ENCODE data around the gene MAP3K13. TPM values are rescaled to one million over a fixed set of nuclear protein-coding genes. Genes with fewer than 3 reads are reported as not detected.
"Not testable (repeated sequence)": the region's sequence is repeated elsewhere in the genome, so short reads cannot be mapped to it uniquely, and the experiment has no call there.

The MAP3K13 gene
- total RNA-seq, 1 experiment from 2014 or later = 10.6 TPM

- Histone ChIP-seq H3K23ac (ENCODE audit: insufficient read length, low read depth, low read length) (no peak overlapping the region), H4K20me1 (ENCODE audit: control insufficient read depth, insufficient read depth, insufficient read length) (no peaks in the 10 kb centered on the region), H3K9ac (ENCODE audit: extremely low read depth, insufficient read length, low read length) (no peak overlapping the region), H2BK20ac (ENCODE audit: low read depth, low read length, poor library complexity, severe bottlenecking) (no peak overlapping the region), H3K4me2 (ENCODE audit: insufficient read depth, insufficient read length, low read length) (no peak overlapping the region), H3K4me1 (ENCODE audit: insufficient read depth, low read length) (no peaks in the 10 kb centered on the region; the same call in 1 of the 2 replicates), H3K4ac (ENCODE audit: low read depth, low read length) (no peak overlapping the region), H3K79me2 (ENCODE audit: insufficient read depth, low read length) (no peaks in the 10 kb centered on the region), H3K56ac (ENCODE audit: insufficient read length, low read depth, low read length) (no peak overlapping the region), H2AFZ (ENCODE audit: low read length) (no peak overlapping the region), H3K9me3 (ENCODE audit: control insufficient read depth, low read depth, low read length) (no peaks in the 10 kb centered on the region), H4K5ac (ENCODE audit: insufficient read length, low read depth, low read length) (no peak overlapping the region), H2BK15ac (ENCODE audit: low read depth, low read length) (no peak overlapping the region), H3K23me2 (ENCODE audit: insufficient read length, low read depth, low read length, poor library complexity, severe bottlenecking) (no peaks in the 10 kb centered on the region), H3T11ph (ENCODE audit: low read length) (no peak overlapping the region), H3K18ac (ENCODE audit: insufficient read length, low read depth, low read length) (no peak overlapping the region), H2BK120ac (ENCODE audit: low read depth, low read length, poor library complexity, severe bottlenecking) (no peak overlapping the region), H2AK5ac (ENCODE audit: insufficient read length, low read length) (no peak overlapping the region), H4K8ac (replicated peaks; ENCODE audit: insufficient read length, low read depth, low read length) (no peak overlapping the region), H3K79me1 (ENCODE audit: insufficient read depth, low read depth, low read length, poor library complexity, severe bottlenecking) (no peaks in the 10 kb centered on the region), H3K27ac (ENCODE audit: insufficient read length, low read depth, low read length) (no peak overlapping the region), H2BK12ac (ENCODE audit: insufficient read length, low read depth, low read length) (no peak overlapping the region), H4K91ac (ENCODE audit: insufficient read length, low read depth, low read length) (no peak overlapping the region), H3K14ac (ENCODE audit: insufficient read depth, low read length) (no peak overlapping the region), H3K27me3 (ENCODE audit: insufficient read depth, low read length) (no peaks in the 10 kb centered on the region), H2BK5ac (ENCODE audit: insufficient read length, low read length) (no peak overlapping the region)
- no peak overlapping the region for H3K4me3 Mint-ChIP-seq
- H3K27me3 Mint-ChIP-seq (ENCODE audit: low read depth) = no peaks in the 10 kb centered on the region
- no peak for DNase-seq
- no peak overlapping the region for H3K27ac Mint-ChIP-seq
- peaks cover 5% of the 10 kb centered on the region in 2 experiments for H3K4me1 Mint-ChIP-seq
- H3K36me3 Mint-ChIP-seq (ENCODE audit: insufficient read depth in 1 of 3, low read depth in 3 of 3) = no peaks in the 10 kb centered on the region
- no CpG with 5 or more reads among the region's 9 CpGs for WGBS (ENCODE audit: extremely low coverage, insufficient read length, low lambda C conversion rate)
- H3K9me3 Mint-ChIP-seq = no peaks in the 10 kb centered on the region
- TF ChIP-seq CTCF (conservative IDR thresholded peaks at IDR 0.05) = no peak
These were observed 102.5 kb downstream of the MAP3K13 start for GRCh38 chr3:185465471-185465870.

- H3K9me3 Mint-ChIP-seq = not testable (repeated sequence)
These were observed 103.2 kb downstream of the MAP3K13 start for GRCh38 chr3:185466123-185466522.

More at GRCh38 chr3:185466123-185466522, 103.2 kb downstream of the MAP3K13 start:
- WGBS (ENCODE audit: extremely low coverage, insufficient read length, low lambda C conversion rate) = no CpG with 5 or more reads among the region's 5 CpGs
- not testable (repeated sequence) for H3K36me3 Mint-ChIP-seq (ENCODE audit: insufficient read depth in 1 of 3, low read depth in 3 of 3); H3K27ac ChIP-seq (ENCODE audit: insufficient read length, low read depth, low read length); H3K4ac ChIP-seq (ENCODE audit: low read depth, low read length); H3T11ph ChIP-seq (ENCODE audit: low read length); DNase-seq; H3K14ac ChIP-seq (ENCODE audit: insufficient read depth, low read length); H2AK5ac ChIP-seq (ENCODE audit: insufficient read length, low read length); H3K4me3 Mint-ChIP-seq; H3K4me1 ChIP-seq (ENCODE audit: insufficient read depth, low read length); H4K8ac ChIP-seq (replicated peaks; ENCODE audit: insufficient read length, low read depth, low read length); H2BK12ac ChIP-seq (ENCODE audit: insufficient read length, low read depth, low read length); H3K56ac ChIP-seq (ENCODE audit: insufficient read length, low read depth, low read length); H3K79me1 ChIP-seq (ENCODE audit: insufficient read depth, low read depth, low read length, poor library complexity, severe bottlenecking); H3K27me3 ChIP-seq (ENCODE audit: insufficient read depth, low read length); H3K27me3 Mint-ChIP-seq (ENCODE audit: low read depth); H3K9me3 ChIP-seq (ENCODE audit: control insufficient read depth, low read depth, low read length); H2BK20ac ChIP-seq (ENCODE audit: low read depth, low read length, poor library complexity, severe bottlenecking); H2AFZ ChIP-seq (ENCODE audit: low read length); H2BK5ac ChIP-seq (ENCODE audit: insufficient read length, low read length); H3K4me1 Mint-ChIP-seq; H3K9ac ChIP-seq (ENCODE audit: extremely low read depth, insufficient read length, low read length); H3K23me2 ChIP-seq (ENCODE audit: insufficient read length, low read depth, low read length, poor library complexity, severe bottlenecking); H3K27ac Mint-ChIP-seq; H3K18ac ChIP-seq (ENCODE audit: insufficient read length, low read depth, low read length); H4K20me1 ChIP-seq (ENCODE audit: control insufficient read depth, insufficient read depth, insufficient read length); H3K4me2 ChIP-seq (ENCODE audit: insufficient read depth, insufficient read length, low read length); H3K79me2 ChIP-seq (ENCODE audit: insufficient read depth, low read length); H4K91ac ChIP-seq (ENCODE audit: insufficient read length, low read depth, low read length); H2BK15ac ChIP-seq (ENCODE audit: low read depth, low read length); H3K23ac ChIP-seq (ENCODE audit: insufficient read length, low read depth, low read length); H2BK120ac ChIP-seq (ENCODE audit: low read depth, low read length, poor library complexity, severe bottlenecking); H4K5ac ChIP-seq (ENCODE audit: insufficient read length, low read depth, low read length)

All from H9 (cell line).